ENCODE results near the gene FZR1. TPM values are rescaled to one million over a fixed set of nuclear protein-coding genes. Genes with fewer than 3 reads are reported as not detected.

Gene FZR1
- total and polyA plus RNA-seq, 2 of the 8 experiments (the other 6 are each of a cell fraction or from before 2014, with no cell fraction given): 21.6 to 35.5 TPM

GRCh38 chr19:3514930-3515329, 8.8 kb downstream of the FZR1 start (continued):
- TF ChIP-seq CHD2 (IDR thresholded peaks at IDR 0.05; ENCODE audit: low read length): no peak
